Stimulated activated CD4-positive, alpha-beta T cell treated with anti-CD3 and anti-CD28 coated beads, Interleukin-12 subunit alpha, Interleukin-12 subunit beta, amount 100 ng/mL, for 48 hours (primary cell): ENCODE data around the gene TNFRSF4.

Experiments used
- DNase-seq, 3 donors: peaks; one replicate each; pipeline ENCODE4 v3.0.0-alpha.2; 2020; ENCODE audit warnings: low read depth in 2 of 3, low spot score in 1 of 3

Gene TNFRSF4

DNA sequence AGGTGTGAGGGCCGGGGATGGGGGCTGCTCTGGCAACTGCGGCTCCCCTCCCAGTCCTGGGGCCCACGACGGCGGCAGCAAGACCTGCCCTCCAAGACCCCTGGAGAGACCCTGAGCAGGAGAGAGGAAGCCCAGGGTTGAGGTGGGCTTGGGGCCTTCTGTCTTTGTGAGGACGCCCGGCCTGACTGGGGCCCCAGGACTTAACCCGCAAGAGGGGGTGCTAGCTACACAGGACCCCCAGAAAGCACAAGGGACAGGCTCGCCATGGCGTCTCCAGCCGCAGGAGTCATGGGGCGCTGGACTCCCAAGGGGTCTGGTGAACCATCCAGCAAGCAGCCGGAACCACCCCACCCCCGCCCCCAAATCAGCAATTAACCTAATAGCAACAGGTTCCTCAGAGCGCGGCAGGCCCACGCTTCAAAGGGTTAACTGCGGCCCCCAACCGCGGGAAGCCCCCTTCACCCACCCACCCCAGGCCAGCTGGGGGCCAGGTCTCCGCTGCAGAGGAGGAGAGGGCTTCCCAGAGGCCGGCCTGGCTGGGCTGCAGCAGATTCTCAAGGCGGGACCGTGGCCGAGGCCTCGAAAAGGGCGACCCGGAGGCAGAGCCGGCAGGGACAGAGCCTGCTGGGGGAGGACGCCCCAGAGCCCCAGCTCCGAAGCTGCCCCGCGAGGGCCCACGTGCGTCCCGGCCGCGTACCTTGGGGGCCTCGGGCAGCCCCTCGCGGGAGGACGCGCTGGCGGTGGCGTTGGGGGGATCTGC lies 32.0 kb upstream of the TNFRSF4 start:
- no peak for DNase-seq

DNA sequence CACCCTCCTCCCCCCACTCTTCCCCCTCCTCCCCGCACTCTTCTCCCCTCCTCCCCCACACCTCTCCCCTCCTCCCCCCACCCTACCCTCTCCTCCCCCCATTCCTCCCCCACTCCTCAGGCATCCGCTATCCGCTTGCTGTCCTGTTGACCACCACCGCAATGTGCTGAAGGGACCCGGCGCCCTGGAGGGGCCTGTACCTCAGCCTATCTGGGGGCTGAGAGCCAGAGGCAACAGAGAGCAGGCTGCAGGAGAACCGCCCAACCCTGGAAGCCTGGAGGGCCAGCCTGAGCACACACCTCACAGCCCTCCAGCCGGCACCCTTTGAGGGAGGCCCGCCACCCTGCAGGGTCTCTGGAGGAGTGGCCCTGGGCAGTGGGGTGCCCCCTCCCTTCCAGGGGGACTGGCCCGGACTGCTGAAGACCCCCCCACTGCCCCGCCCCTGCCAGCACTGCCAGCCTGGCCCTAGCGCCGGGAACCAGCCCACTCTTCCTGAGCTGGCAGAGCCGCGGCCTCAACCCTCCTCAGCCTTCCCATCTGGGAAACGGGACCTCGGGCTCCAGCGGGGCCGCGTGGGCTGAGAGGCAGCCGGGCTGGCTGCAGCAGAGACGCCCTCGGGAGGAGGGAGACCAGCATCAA lies 31.3 kb upstream of the TNFRSF4 start:
- no peak for DNase-seq

DNA sequence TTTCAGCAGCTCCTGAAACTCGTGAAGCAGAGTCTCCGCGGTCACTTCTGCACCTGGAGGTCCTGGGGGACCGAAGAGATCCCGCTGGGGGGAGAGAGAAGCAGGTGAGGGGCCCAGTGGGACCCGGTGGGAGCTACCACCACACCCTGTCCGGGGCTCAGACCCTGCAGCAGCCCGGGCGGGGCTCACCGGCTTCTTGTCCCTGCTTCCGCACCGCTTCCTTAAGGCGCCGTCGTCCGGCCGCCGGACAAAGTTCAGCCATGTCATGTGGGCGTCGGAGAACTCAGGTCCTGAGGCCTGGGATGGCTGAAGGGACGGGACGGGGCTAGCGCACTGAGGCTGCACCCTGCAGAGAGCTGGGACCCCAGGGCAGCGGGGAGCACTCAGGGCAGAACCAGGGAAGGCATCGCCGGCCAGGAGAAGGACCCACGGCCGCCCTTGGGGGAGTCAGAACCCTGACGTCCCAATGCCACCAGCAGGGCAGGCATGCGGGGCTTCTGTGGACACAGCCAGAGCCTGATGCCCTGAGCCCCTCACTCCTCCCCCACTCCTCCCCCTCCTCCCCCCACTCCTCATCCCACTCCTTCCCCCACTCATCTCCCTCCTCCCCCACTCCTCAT lies 30.3 kb upstream of the TNFRSF4 start:
- no peak for DNase-seq

DNA sequence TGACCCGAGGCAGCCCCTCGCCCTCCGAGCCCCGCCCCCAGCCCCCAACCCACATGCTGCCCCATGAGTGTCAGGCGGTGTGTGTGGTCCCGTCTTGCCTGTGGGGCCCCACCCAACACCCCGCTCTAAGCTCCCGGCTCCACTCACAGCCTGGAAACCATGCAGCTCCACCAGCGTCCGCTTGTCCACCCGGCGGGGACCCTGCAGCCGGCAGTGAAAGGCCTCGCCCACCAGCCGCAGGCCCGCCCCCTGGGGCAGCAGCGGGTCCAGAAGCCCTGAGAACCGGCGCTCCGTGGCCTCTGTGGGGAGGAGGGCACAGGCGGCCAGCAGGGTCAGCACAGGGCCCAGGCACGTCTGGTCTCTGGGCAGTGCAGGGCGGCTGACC lies 29.8 kb upstream of the TNFRSF4 start:
- no peak for DNase-seq

DNA sequence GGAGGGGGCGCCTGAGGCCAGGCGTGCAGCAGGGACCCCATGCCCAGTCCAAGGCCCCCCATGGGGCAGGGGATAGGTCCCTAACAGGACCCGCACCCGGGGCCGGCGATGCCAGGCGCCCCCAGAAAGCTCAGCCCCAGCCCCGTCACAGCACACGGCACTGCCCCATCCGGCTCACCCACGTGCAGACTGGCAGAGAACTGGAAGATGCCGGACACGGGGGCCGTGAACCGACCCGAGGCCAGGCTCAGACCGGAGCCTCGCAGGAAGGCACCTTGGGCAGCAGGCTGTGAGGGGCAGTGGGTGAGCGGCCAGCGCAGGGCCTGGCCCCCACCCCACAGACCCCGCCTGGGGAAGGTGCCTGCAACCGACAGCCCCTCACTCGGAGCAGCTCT lies 29.3 kb upstream of the TNFRSF4 start:
- DNase-seq: no peak

DNA sequence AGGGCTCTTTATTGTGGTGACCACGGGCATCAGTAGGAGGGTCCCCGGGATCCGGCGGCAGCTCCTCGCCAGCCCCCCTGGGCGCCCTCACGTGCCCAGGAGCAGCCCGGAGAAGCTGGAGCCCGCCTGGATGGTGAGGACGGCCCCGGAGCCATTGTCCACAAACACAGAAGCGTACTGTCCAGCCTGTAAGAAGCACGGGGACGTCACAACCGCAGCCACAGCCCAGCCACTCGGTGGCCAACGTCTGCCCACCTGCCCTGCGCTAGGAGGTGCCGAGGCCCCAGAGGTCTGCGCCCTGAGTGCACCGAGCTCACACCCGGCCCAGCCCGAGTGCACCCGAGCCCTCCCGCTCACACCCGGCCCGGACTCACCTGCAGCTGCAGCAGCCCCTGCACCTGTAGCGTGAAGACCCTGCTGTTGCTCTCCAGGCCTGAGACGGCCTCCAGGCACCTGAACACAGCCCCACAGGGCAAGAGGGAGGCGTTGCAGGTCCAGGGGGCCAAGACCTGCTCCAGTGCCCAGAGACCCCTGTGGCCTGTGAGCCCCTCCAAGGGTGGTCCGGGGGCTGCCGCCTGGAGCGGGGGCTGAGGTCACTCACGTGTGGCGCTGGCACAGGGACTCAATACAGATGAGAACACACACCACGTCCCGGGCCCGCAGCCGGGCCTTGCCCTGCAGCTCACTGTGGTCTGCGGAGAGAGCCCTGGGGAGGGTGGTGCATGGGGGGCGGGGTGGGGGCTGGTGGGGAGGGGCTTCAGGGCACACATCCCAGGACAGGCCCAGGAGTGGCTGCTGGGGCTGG lies 28.7 kb upstream of the TNFRSF4 start:
- DNase-seq: no peak

DNA sequence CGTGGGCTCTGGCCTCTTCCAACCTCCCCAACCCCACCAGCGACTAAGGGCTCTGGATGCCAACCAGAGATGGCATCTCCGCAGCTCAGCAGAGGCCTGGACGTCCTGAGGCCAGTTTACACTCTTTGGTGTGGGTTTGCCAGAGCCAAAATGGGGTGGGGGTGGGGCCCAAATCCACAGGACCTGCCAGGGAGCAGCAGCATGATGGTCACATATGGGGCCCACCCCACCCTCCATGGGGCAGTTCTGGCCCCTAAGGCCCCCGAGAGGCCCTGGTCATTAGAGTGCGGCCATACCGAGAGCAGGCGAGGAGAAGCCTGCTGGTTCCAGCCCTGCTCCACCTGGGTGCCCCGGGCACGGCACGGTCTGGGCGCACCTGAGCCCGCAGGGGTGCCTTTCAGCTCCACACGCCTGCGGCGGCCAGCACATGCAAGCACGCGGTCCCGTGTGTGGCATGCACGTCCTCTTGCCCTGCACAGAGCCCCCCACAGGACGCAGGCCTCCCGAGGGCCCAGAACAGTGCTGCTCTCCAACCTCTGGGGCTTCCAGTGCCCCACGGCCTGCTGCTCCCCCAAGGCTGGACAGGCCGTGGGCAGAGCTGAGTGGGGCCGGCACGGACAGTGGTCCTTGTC lies 27.8 kb upstream of the TNFRSF4 start:
- no peak for DNase-seq

DNA sequence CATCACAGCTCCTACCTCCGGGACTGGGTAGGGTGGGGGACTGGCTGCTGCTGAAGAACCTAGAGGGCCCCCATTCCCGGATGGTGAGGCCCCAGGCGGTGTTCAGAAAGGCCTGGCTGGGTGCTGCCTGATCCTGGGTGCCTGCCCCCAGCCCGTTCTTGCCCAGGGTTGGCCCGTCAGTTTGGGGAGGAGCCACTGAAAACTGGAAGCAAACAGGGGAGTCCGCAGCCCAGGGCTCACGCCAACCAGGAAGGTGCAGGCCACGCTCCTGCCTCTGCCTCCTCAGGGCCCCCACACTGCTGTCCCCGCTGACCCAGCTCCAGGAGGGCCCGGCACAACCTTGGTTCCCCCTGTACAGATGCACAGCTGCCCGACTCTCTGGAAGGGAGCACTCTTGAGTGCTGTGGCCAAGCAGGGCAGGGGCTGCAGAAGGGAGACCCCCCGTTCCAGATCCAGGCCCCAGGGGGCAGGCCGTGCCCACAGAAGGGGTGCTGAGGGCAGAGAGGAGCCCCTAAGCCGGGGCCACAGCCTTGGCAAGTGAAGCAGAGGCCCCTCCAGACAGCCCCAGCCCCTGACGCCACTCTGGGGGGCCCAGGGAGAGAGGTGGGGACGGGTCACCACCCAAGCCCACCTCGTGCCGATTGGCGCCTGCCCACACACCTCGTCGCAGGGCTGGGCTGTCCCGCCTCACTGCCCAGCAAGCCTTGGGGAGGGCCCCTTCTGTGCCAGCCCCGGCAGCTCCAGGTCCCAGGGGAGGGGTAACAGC lies 27.1 kb upstream of the TNFRSF4 start:
- no peak for DNase-seq

DNA sequence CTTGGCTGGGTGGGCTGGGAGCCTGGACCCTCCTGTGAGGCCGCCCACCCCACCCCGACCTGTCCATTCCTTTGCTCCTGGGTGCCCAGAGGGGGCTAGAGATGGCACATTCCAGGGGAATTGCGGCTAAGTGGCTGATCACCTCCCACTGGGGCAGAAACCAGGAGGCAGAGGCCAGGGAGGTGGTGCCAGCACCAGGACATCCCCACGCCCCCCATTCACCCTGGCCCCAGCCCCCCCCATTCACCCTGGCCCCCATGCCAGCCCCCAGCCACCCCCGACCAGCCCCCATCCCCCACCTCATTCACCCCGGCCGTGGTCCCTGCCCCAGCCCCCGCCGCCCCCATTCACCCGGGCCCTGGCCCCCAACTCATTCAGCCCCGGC lies 26.4 kb upstream of the TNFRSF4 start:
- DNase-seq: no peak

DNA sequence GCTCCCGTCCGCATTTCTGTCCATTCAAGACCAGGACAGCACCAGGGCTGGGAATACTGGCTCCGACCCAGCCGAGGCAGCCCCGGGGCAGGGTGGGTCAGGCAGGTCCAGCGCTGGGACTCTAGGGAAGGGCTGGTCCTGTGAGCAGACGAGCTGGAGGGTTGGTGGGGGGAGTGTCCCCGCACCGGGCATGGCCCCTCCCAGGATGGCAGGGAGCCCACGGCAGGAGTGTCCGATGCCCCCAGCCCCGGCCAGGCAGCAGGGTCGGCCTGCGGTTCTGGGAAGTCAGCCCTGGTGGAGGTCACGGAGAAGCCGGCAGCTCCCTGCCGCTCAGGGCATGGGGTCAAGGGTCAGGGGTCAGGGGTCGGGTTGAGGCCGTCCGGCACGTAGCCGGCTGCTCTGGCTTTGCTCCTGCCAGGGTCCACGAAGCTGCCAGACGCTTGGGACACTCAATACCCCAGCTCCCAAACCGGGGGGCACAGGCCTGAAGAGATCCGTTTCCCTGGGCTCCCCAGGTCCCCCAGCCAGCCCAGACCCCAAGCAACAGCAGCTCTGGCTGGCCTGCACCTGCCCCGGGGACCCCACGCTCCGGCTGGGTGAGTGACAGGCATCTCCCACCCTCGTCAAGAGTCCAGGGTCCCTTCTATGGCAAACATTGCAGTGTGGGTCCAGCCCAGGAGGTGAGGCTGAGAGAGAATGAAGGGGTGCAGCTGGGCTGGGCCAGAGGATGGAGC lies 25.8 kb upstream of the TNFRSF4 start:
- no peak for DNase-seq

DNA sequence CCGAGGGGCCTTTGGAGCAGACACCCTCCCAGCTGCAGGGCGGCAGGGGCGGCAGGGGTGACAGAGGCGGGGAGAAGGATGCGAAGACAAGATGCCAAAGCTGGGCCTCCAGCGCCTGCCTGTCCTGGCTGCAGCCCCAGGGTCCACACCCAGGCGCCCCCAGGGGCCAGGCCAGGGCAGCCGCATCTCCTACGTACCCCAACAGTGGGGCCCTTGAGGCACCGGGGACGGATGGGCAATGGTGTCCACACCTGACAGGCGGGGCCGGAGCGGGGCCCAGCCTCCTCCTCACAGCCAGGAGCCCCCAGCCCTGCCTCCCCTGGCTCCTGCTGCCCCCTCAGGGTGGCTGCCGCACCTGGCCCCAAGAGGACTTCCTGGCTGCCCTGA lies 25.3 kb upstream of the TNFRSF4 start:
- DNase-seq: no peak

DNA sequence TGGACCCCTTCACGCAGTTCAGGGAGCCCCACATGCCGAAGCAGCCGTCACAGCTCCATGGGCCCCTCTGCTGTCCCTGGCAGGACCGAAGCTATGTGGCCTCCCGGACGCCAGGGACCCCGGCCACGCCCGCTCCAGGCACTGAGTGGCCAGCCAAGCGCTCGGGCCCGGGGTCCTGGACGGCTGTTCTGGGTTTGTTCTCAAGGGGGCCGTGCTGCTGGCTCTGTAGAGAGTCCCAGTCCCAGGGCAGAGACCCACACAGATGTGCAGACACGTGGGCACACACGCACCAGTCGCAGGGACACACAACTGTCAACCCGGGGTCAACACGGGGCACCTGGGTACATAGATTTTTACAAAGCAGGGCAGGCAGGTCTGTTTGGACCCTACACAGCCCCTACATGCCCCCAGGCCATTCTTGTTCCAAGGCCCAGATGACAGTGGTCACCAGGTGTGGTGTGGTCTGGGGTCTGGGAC lies 24.8 kb upstream of the TNFRSF4 start:
- no peak for DNase-seq

DNA sequence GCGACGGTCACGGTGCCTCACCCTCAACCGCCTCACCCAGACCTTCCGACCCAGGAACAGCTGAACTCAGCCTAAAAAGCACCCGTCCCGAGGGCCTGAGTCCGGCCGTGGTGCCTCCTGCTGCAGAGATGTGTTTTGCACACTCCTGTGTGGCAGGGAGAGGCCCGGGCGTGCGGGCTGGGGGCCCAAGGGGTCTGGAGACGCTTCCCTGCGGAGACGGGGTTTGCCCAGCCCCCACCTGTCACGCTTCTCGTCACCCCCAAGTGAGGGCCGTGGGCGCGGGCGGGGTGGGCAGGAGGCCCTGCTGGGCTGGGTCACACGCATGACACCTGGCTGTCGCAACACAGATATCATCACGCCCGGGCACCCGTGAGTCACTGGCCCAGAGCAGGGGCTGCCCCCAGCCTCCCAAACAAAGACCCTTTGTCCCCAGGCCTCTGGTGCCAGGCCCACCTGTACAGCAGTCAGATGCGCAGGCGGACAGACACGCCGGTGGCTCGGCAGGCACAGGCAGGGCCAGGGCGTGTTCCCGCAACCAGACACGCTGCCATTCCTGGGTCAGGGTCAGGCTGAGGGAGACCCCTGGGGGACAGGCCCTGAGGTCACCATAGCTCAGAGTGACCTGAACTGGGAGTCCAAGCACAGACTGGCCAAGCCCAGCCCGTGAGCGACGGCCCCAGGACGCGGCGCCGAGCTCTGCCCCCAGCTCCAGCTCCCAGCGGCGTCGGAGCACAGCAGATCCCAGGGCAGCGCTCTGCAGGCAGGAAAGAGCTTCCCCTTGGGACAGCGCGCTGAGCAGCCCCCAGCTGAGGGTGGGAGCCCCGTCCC lies 24.1 kb upstream of the TNFRSF4 start:
- DNase-seq: no peak

DNA sequence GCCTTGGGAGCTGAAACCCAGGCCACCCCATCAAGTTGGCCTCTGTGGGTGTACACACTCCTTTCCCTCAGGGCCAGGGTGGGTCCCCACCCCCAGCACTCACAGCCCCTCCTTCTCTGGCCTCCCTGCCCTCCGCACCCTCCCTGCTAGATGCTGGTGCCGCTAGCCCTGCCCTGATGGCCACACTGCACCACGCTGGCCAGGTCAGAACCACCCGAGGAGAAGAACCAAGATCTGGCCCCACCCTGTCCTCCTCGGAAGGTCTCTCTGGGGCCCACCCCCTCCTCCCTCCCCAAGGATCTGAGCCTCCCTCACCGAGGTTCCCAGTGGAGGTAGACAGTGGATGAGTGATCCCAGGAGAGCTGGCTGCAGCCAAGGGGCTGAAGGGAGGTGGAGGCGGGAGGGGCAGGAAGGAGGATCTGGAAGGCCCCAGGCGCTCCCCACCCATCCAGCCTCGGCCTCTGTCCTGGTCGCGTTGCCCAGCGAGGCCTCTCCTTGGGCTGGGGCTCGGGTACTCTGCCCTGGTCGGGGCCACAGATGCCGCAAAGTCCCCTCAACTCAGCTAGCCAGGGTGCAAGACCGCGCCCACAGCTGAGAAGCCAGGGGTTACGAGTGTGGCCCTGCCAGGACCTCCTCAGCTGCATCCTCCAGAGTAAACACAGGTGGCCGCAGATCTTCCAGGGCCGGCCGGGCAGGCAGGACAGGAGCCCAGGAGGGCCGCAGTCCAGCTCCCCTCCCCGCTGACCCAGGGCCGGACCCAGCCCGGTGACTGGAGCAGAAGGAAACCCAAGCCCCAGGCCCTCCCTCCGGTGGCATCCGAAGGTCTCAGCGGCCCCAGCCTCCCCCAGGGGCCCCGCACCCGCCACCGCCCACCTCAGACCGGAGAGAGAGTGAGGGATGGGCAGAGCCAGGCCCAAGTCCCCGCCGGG lies 23.3 kb upstream of the TNFRSF4 start:
- no peak for DNase-seq

DNA sequence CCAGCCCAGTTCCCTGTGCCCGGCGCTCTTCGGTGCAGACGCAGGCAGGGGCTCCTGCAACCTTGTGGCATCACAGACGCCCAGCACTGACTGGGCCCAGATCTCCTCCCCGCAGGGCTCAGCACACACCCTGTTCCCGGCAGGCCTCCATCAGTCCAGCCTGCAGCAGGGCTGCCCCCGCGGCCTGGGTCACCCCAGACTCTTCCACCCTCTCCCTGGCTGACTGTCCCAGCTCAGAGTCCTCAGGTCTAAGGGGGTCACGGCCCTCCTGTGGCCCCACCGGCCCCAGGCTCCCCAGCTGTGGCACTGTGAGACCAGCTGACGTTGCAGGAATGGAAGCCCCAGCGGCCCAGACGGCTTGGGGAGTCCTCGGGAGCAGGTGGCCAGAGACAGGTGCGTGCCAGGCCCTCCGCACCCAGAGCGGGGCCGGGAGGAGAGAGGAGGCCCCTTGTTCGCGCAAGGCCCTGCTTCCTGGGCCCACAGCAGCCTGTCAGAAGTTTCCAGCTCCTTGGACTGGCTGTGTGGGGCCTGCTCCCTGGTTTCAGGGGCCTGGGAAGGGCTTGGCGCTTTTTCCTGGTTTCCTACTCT lies 22.3 kb upstream of the TNFRSF4 start:
- DNase-seq: no peak

DNA sequence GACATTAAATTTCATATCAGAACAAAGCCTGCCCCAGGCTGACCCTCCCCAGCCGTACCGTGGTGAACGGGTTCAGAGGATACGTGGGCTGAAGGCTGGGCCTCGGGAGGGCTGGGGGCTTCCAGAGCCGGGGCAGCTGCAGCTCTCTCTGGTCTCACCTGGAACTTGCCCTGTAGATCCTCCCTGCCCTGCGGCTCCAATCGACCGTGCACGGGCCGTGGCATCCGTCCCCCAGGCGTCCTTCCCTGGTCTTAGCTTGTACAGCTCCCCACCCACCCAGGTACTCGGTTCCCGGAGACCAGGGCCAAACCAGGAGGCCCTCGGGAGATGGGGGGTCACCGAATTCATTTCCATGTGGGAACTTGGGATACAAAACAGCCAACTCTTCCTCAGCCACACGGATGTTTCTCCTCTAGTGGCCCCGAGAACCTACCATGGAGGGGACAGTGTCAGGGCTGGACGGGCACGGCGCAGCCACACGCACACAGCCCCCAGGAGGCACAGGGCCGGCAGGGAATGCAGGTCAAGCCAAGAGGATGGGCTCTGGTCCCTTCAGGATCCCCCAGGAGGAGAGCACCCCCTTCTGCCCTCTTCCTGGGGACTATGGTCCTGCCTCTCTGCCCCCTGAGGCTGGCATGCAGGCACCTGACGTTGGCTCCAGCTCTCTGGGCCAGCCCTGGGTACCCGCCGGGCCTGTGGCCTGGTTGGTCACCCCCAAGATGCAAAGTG lies 21.2 kb upstream of the TNFRSF4 start:
- DNase-seq: no peak
